GM23338 (cell line): ENCODE data around the gene MYOZ1. TPM values are rescaled to one million over a fixed set of nuclear protein-coding genes. Genes with fewer than 3 reads are reported as not detected.

ENCODE experiments used
- ATAC-seq: fragments of 200-7000 bp; cut with Tn5 transposase; 3 replicates; pipeline ENCODE4 v1.9.1; 2020
- DNase-seq: peaks from one replicate; pipeline ENCODE4 v3.0.0-alpha.2; 2015; ENCODE audit warnings: low spot score
- H2AFZ ChIP-seq: fragments of 200-600 bp; sonication (generic); 2 replicates; pipeline ENCODE4 v1.8.0; 2016; ENCODE audit warnings: antibody characterized with exemption, mild to moderate bottlenecking, moderate library complexity
- H3F3A ChIP-seq: fragments of 200-600 bp; sonication (generic); replicated peaks from 2 replicates; pipeline ENCODE4 v1.8.0; 2017; ENCODE audit warnings: antibody characterized with exemption, mixed run types, low read depth
- H3K27ac ChIP-seq: fragments of 200-600 bp; sonication (generic); 2 replicates; pipeline ENCODE4 v1.6.1; 2016; ENCODE audit warnings: low read depth
- H3K27me3 ChIP-seq: fragments of 200-600 bp; sonication (generic); 2 replicates; pipeline ENCODE4 v1.8.0; 2016; ENCODE audit warnings: mild to moderate bottlenecking, mixed run types, moderate library complexity; ENCODE audit not compliant: insufficient read depth
- H3K36me3 ChIP-seq: fragments of 200-600 bp; sonication (generic); 2 replicates; pipeline ENCODE4 v1.8.0; 2016; ENCODE audit warnings: mild to moderate bottlenecking; ENCODE audit not compliant: insufficient read depth
- H3K4me1 ChIP-seq: fragments of 200-600 bp; sonication (generic); 2 replicates; pipeline ENCODE4 v1.8.0; 2016; ENCODE audit warnings: mild to moderate bottlenecking, moderate library complexity; ENCODE audit not compliant: insufficient read depth
- H3K4me2 ChIP-seq: fragments of 200-600 bp; sonication (generic); 2 replicates; pipeline ENCODE4 v1.7.1; 2017; ENCODE audit warnings: mixed run types
- H3K4me3 ChIP-seq: fragments of 200-600 bp; sonication (generic); 2 replicates; pipeline ENCODE4 v1.6.1; 2016; ENCODE audit warnings: mixed run types
- H3K79me2 ChIP-seq: fragments of 200-600 bp; sonication (generic); replicated peaks from 2 replicates; pipeline ENCODE4 v1.8.0; 2017; ENCODE audit warnings: mild to moderate bottlenecking; ENCODE audit not compliant: insufficient read depth
- H3K9me2 ChIP-seq: fragments of 200-600 bp; sonication (generic); 2 replicates; pipeline ENCODE4 v1.8.0; 2017; ENCODE audit not compliant: insufficient read depth
- H4K20me1 ChIP-seq: fragments of 200-600 bp; sonication (generic); replicated peaks from 2 replicates; pipeline ENCODE4 v1.8.0; 2017; ENCODE audit warnings: mild to moderate bottlenecking; ENCODE audit not compliant: insufficient read depth
- H3K27ac Mint-ChIP-seq: 2 replicates; pipeline ENCODE4 v1.8.0; 2020; ENCODE audit warnings: inconsistent platforms, mild to moderate bottlenecking, moderate library complexity, mixed read lengths
- H3K27me3 Mint-ChIP-seq: 3 replicates; pipeline ENCODE4 v1.8.0; 2022; ENCODE audit warnings: low read depth, mild to moderate bottlenecking, moderate library complexity, mixed read lengths, inconsistent platforms; ENCODE audit not compliant: insufficient read depth, poor library complexity
- H3K36me3 Mint-ChIP-seq: 3 replicates; pipeline ENCODE4 v1.8.0; 2021; ENCODE audit warnings: low read depth, mild to moderate bottlenecking, inconsistent platforms, moderate library complexity, mixed read lengths
- H3K4me1 Mint-ChIP-seq: 3 replicates; pipeline ENCODE4 v1.8.0; 2020; ENCODE audit warnings: mild to moderate bottlenecking, inconsistent platforms, mixed read lengths
- H3K4me3 Mint-ChIP-seq: 3 replicates; pipeline ENCODE4 v1.8.0; 2021; ENCODE audit warnings: moderate library complexity, mild to moderate bottlenecking, inconsistent platforms, mixed read lengths
- H3K9me3 Mint-ChIP-seq: 3 replicates; pipeline ENCODE4 v1.8.0; 2020; ENCODE audit warnings: moderate library complexity, mild to moderate bottlenecking, inconsistent platforms, mixed read lengths
- CREB1 ChIP-seq: fragments of 250-450 bp; sonication (Bioruptor Pico); IDR thresholded peaks from 2 replicates; pipeline ENCODE4 v1.5.0; 2020; ENCODE audit warnings: low read depth, mild to moderate bottlenecking, moderate library complexity
- CTCF ChIP-seq, 2 experiments: fragments of 200-600 bp in 1 of 2; sonication (generic) in 1 of 2; conservative IDR thresholded peaks; 2 replicates each; pipeline versions ENCODE4 v1.5.1 to v1.6.1; 2016 to 2017; ENCODE audit warnings: antibody characterized with exemption in 2 of 2, low read depth in 2 of 2, mild to moderate bottlenecking in 2 of 2, moderate library complexity in 1 of 2
- ETS1 ChIP-seq: IDR thresholded peaks from 2 replicates; pipeline ENCODE4 v1.6.1; 2016; ENCODE audit warnings: antibody characterized with exemption
- EZH2 ChIP-seq: fragments of 200-600 bp; sonication (generic); IDR thresholded peaks from one replicate; pipeline ENCODE4 v1.8.0; 2017; ENCODE audit warnings: antibody characterized with exemption, mild to moderate bottlenecking, low read depth; ENCODE audit not compliant: unreplicated experiment
- EZH2phosphoT487 ChIP-seq: fragments of 200-600 bp; sonication (generic); IDR thresholded peaks from one replicate; pipeline ENCODE4 v1.8.1; 2018; ENCODE audit warnings: antibody characterized with exemption; ENCODE audit not compliant: unreplicated experiment
- JUNB ChIP-seq: IDR thresholded peaks from one replicate; pipeline ENCODE4 v1.6.1; 2016; ENCODE audit warnings: antibody characterized with exemption; ENCODE audit not compliant: unreplicated experiment
- NANOG ChIP-seq: IDR thresholded peaks from 2 replicates; pipeline ENCODE4 v1.6.1; 2016; ENCODE audit warnings: antibody characterized with exemption, borderline replicate concordance
- POLR2AphosphoS5 ChIP-seq: IDR thresholded peaks from 2 replicates; pipeline ENCODE4 v1.6.1; 2016; ENCODE audit warnings: antibody characterized with exemption, low read depth
- REST ChIP-seq: IDR thresholded peaks from one replicate; pipeline ENCODE4 v1.6.1; 2018; ENCODE audit warnings: antibody characterized with exemption; ENCODE audit not compliant: unreplicated experiment
- STAT1 ChIP-seq: IDR thresholded peaks from one replicate; pipeline ENCODE4 v1.6.1; 2016; ENCODE audit warnings: antibody characterized with exemption; ENCODE audit not compliant: unreplicated experiment
- ZNF114 ChIP-seq: fragments of 250-450 bp; sonication (Bioruptor Pico); IDR thresholded peaks from 2 replicates; pipeline ENCODE4 v1.5.0; 2020; ENCODE audit warnings: mild to moderate bottlenecking, moderate library complexity
- ZNF331 ChIP-seq: fragments of 250-450 bp; sonication (Bioruptor Pico); IDR thresholded peaks from 2 replicates; pipeline ENCODE4 v1.5.0; 2020; ENCODE audit warnings: low read depth, mild to moderate bottlenecking, moderate library complexity
- ZNF462 ChIP-seq: fragments of 250-450 bp; sonication (Bioruptor Pico); IDR thresholded peaks from 2 replicates; pipeline ENCODE4 v1.5.0; 2020; ENCODE audit warnings: mild to moderate bottlenecking, moderate library complexity
- polyA plus RNA-seq: library from polyadenylated mRNA; unstranded; fragments of >200 nt; fragmentation: Nextera tagmentation; extraction: Ambion mirVana; gene quantifications from 2 replicates; pipeline ENCODE4 v1.2.1, GENCODE V29; 2016
- total RNA-seq: library from RNA; depleted of rRNA; stranded (reverse); fragments of >200 nt; shearing (Covaris generic); gene quantifications from 2 replicates; pipeline ENCODE4 v1.2.3, GENCODE V29; 2014

The MYOZ1 gene
- total and polyA plus RNA-seq, 2 experiments from 2014 or later = 2.4 to 2.7 TPM

GRCh38 chr10:73655257-73655989 is 14.1 kb upstream of the MYOZ1 start:
- DNase-seq = no peak

More at GRCh38 chr10:73655257-73655989, 14.1 kb upstream of the MYOZ1 start:
- Histone ChIP-seq H3F3A (no peaks in the 10 kb centered on the region), H3K4me3 (no peak overlapping the region), H3K9me2 (no peaks in the 10 kb centered on the region), H3K79me2 (no peaks in the 10 kb centered on the region), H2AFZ (no peak overlapping the region), H3K27ac (no peak overlapping the region), H3K4me1 (no peaks in the 10 kb centered on the region), H3K27me3 (no peaks in the 10 kb centered on the region), H3K4me2 (no peak overlapping the region), H4K20me1 (no peaks in the 10 kb centered on the region; the same call in 1 of the 2 replicates), H3K36me3 (no peaks in the 10 kb centered on the region)
- H3K27me3 Mint-ChIP-seq = peaks cover 2% of the 10 kb centered on the region
- no peaks in the 10 kb centered on the region for H3K9me3 Mint-ChIP-seq
- H3K36me3 Mint-ChIP-seq = no peaks in the 10 kb centered on the region
- no peak overlapping the region for H3K4me3 Mint-ChIP-seq
- TF ChIP-seq EZH2 = no peak
- TF ChIP-seq ZNF114 = no peak
- TF ChIP-seq ZNF331 (CRISPR knock-in tag) = no peak
- TF ChIP-seq STAT1 = no peak
- no peak for TF ChIP-seq EZH2phosphoT487
- no peak for TF ChIP-seq CTCF (conservative IDR thresholded peaks at IDR 0.05; ENCODE audit: low read depth in 2 of 2)
- TF ChIP-seq ZNF462 = no peak
- TF ChIP-seq REST = no peak
- no peak for TF ChIP-seq POLR2AphosphoS5
- no peak for TF ChIP-seq JUNB
- no peak for TF ChIP-seq CREB1 (CRISPR knock-in tag)
- TF ChIP-seq NANOG = no peak
- no peak for TF ChIP-seq ETS1
- H3K4me1 Mint-ChIP-seq = no peaks in the 10 kb centered on the region
- ATAC-seq = no peak
- H3K27ac Mint-ChIP-seq = no peak overlapping the region
